ENCODE measurements around the gene IFNB1. TPM values are rescaled to one million over a fixed set of nuclear protein-coding genes. Genes with fewer than 3 reads are reported as not detected.

The IFNB1 gene
- total RNA-seq, 1 experiment from 2014 or later, result not detected

DNA sequence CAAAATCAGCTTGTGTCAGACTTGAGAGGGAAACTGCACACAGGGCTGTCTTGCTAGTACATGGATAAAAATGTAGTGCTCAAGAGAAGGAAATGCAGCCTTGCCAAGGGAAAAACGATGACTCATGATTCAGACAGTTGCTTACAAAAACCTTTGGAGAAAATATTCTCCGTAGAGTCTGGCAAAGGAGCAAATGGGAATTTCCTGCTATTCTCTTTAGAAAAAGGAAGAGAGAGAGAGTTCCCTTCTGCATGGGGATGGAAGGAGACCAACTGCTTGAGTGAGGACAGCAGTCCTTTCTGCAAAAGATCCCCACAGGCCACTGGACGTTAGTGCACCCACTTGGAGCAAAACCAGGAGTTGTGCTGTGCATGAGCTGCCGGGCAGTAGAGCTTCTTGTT is 7.6 kb downstream of the IFNB1 start:
- Histone ChIP-seq H3K23me2 (ENCODE audit: insufficient read length, low read depth, low read length, poor library complexity, severe bottlenecking) (no peaks in the 10 kb centered on the region), H3K79me1 (ENCODE audit: insufficient read depth, low read depth, low read length, poor library complexity, severe bottlenecking) (no peaks in the 10 kb centered on the region), H3K4me2 (ENCODE audit: insufficient read depth, insufficient read length, low read length) (no peak overlapping the region), H4K91ac (ENCODE audit: insufficient read length, low read depth, low read length) (no peak overlapping the region), H2AFZ (ENCODE audit: low read length) (no peak overlapping the region), H2BK20ac (ENCODE audit: low read depth, low read length, poor library complexity, severe bottlenecking) (no peak overlapping the region), H3K18ac (ENCODE audit: insufficient read length, low read depth, low read length) (no peak overlapping the region), H3K27me3 (ENCODE audit: insufficient read depth, low read length) (no peaks in the 10 kb centered on the region), H3K4me1 (ENCODE audit: insufficient read depth, low read length) (no peaks in the 10 kb centered on the region; the same call in 1 of the 2 replicates), H4K5ac (ENCODE audit: insufficient read length, low read depth, low read length) (no peak overlapping the region), H3K9me3 (ENCODE audit: control insufficient read depth, low read depth, low read length) (no peaks in the 10 kb centered on the region), H3K79me2 (ENCODE audit: insufficient read depth, low read length) (no peaks in the 10 kb centered on the region), H2BK120ac (ENCODE audit: low read depth, low read length, poor library complexity, severe bottlenecking) (no peak overlapping the region), H3K9ac (ENCODE audit: extremely low read depth, insufficient read length, low read length) (no peak overlapping the region), H3K23ac (ENCODE audit: insufficient read length, low read depth, low read length) (no peak overlapping the region), H3K56ac (ENCODE audit: insufficient read length, low read depth, low read length) (no peak overlapping the region), H2BK15ac (ENCODE audit: low read depth, low read length) (no peak overlapping the region), H2AK5ac (ENCODE audit: insufficient read length, low read length) (no peak overlapping the region), H4K8ac (replicated peaks; ENCODE audit: insufficient read length, low read depth, low read length) (no peak overlapping the region), H4K20me1 (ENCODE audit: control insufficient read depth, insufficient read depth, insufficient read length) (no peaks in the 10 kb centered on the region), H3K27ac (ENCODE audit: insufficient read length, low read depth, low read length) (no peak overlapping the region), H3T11ph (ENCODE audit: low read length) (no peak overlapping the region), H3K14ac (ENCODE audit: insufficient read depth, low read length) (no peak overlapping the region), H2BK5ac (ENCODE audit: insufficient read length, low read length) (no peak overlapping the region), H3K4ac (ENCODE audit: low read depth, low read length) (no peak overlapping the region), H2BK12ac (ENCODE audit: insufficient read length, low read depth, low read length) (no peak overlapping the region)
- no CpG with 5 or more reads among the region's 4 CpGs for WGBS (ENCODE audit: extremely low coverage, insufficient read length, low lambda C conversion rate)
- peak; percentile 36; the same call in 2 of the 3 replicates for TF ChIP-seq CTCF (conservative IDR thresholded peaks at IDR 0.05)
- Mint-ChIP-seq H3K4me1 (peaks cover 7 to 16% of the 10 kb centered on the region in 2 experiments), H3K27ac (no peak overlapping the region), H3K27me3 (ENCODE audit: low read depth) (no peaks in the 10 kb centered on the region), H3K9me3 (no peaks in the 10 kb centered on the region; a peak in 2 of 5 replicates), H3K36me3 (ENCODE audit: insufficient read depth in 1 of 3, low read depth in 3 of 3) (no peaks in the 10 kb centered on the region), H3K4me3 (no peak overlapping the region)
- DNase-seq, result peak; percentile 41

Measured in H9 (cell line).